ENCODE measurements around the gene DTD1.

DTD1 gene

GRCh38 chr20:18788021-18788420 lies 200.2 kb downstream of the DTD1 start:
- in situ Hi-C loops (cut with HindIII; ENCODE audit: low sequenced_read_pairs): no loop called here
- no peak for TF ChIP-seq CTCF (IDR thresholded peaks at IDR 0.05; ENCODE audit: low read depth, low read length, missing control alignments)
- H3K4me3 ChIP-seq (ENCODE audit: low read depth, low read length): no peak overlapping the region
- DNase-seq (ENCODE audit: low read depth): no peak

- no peak for TF ChIP-seq CTCF (IDR thresholded peaks at IDR 0.05; ENCODE audit: low read depth, low read length, missing control alignments)
- H3K4me3 ChIP-seq (ENCODE audit: low read depth, low read length): no peak overlapping the region
- in situ Hi-C loops (cut with HindIII; ENCODE audit: low sequenced_read_pairs): no loop called here
These were observed 202.9 kb downstream of the DTD1 start for GRCh38 chr20:18790787-18791186.

GRCh38 chr20:18793625-18794427 lies 206.0 kb downstream of the DTD1 start:
- in situ Hi-C loops (cut with HindIII; ENCODE audit: low sequenced_read_pairs): no loop called here
- peak; percentile 71 for DNase-seq (ENCODE audit: low read depth)
- TF ChIP-seq CTCF (IDR thresholded peaks at IDR 0.05; ENCODE audit: low read depth, low read length, missing control alignments): no peak
- H3K4me3 ChIP-seq (ENCODE audit: low read depth, low read length): peak overlapping the region; percentile 83

More at GRCh38 chr20:18790787-18791186, 202.9 kb downstream of the DTD1 start:
- no peak for DNase-seq (ENCODE audit: low read depth)

- no peak for DNase-seq (ENCODE audit: low read depth)
- TF ChIP-seq CTCF (IDR thresholded peaks at IDR 0.05; ENCODE audit: low read depth, low read length, missing control alignments): no peak
- in situ Hi-C loops (cut with HindIII; ENCODE audit: low sequenced_read_pairs): no loop called here
- H3K4me3 ChIP-seq (ENCODE audit: low read depth, low read length): peak overlapping the region; percentile 83
These were observed 206.6 kb downstream of the DTD1 start for GRCh38 chr20:18794428-18794787.

GRCh38 chr20:18795366-18795765 lies 207.5 kb downstream of the DTD1 start:
- H3K4me3 ChIP-seq (ENCODE audit: low read depth, low read length): no peak overlapping the region
- in situ Hi-C loops (cut with HindIII; ENCODE audit: low sequenced_read_pairs): no loop called here
- TF ChIP-seq CTCF (IDR thresholded peaks at IDR 0.05; ENCODE audit: low read depth, low read length, missing control alignments): no peak
- DNase-seq (ENCODE audit: low read depth): no peak

GRCh38 chr20:18796282-18796833 lies 208.5 kb downstream of the DTD1 start:
- TF ChIP-seq CTCF (IDR thresholded peaks at IDR 0.05; ENCODE audit: low read depth, low read length, missing control alignments): no peak
- in situ Hi-C loops (cut with HindIII; ENCODE audit: low sequenced_read_pairs): no loop called here
- no peak overlapping the region for H3K4me3 ChIP-seq (ENCODE audit: low read depth, low read length)
- no peak for DNase-seq (ENCODE audit: low read depth)
